ENCODE data around the gene ZSCAN16.
"Not testable (repeated sequence)": the region's sequence is repeated elsewhere in the genome, so short reads cannot be mapped to it uniquely, and the experiment has no call there.

ZSCAN16 gene

DNA sequence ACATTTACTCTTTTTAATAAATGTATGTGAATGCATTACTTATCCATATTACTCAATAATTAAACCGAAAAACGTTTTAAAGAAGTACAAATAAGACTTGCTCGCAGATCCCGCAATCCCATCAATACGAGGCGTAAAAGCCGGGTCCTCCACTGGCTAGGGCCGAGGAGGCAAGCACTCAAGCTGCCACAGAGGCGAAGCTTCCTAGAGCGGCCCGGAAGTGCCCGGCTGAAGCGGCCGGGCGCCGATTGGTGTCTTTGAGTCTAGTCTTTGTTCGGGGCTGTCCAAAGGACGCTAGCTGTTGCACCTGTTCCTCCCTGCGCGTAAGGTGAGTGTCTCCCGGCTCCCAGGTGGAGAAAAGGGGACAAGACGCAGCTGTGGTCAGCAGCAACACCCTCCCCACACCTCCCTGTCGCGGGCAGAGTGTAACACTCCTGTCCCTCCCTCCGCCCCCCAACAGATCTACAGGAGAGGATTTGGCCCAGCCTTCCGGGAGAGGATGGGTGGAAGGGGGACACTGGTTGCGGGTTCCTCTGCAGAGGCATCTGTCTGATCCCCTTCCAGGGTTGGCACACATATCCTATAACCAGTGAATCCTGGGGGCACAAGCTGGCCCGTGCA is at the start of gene ZSCAN16:
TSS of gene ZSCAN16 (plus strand) at position 260 of the 621 bp plus-strand sequence. CDS start 835 bp downstream, outside the sequence.
- Histone ChIP-seq H3K27ac (peak within 1 kb of the TSS; percentile 27; the same call in 1 of the 2 replicates), H3K4me2 (peak within 1 kb of the TSS; percentile 46), H3K9ac (peak within 1 kb of the TSS; percentile 32; the same call in 1 of the 2 replicates), H2AFZ (ENCODE audit: low read depth) (peak within 1 kb of the TSS; percentile 58), H3K79me2 (ENCODE audit: insufficient read depth, low read depth) (no peaks in the 10 kb centered on the region), H4K20me1 (ENCODE audit: insufficient read depth) (no peaks in the 10 kb centered on the region), H3K27me3 (ENCODE audit: insufficient read depth, low read depth) (no peaks in the 10 kb centered on the region), H3K4me1 (ENCODE audit: low read depth, poor library complexity, severe bottlenecking) (peaks cover 12% of the 10 kb centered on the region), H3K4me3 (IDR thresholded peaks at IDR 0.05; ENCODE audit: insufficient read depth, low read depth, low read length) (no peak within 1 kb of the TSS), H3K36me3 (ENCODE audit: insufficient read depth) (peaks cover 4% of the 10 kb centered on the region; the same call in 1 of the 2 replicates)
- TF ChIP-seq, protein P1, sequence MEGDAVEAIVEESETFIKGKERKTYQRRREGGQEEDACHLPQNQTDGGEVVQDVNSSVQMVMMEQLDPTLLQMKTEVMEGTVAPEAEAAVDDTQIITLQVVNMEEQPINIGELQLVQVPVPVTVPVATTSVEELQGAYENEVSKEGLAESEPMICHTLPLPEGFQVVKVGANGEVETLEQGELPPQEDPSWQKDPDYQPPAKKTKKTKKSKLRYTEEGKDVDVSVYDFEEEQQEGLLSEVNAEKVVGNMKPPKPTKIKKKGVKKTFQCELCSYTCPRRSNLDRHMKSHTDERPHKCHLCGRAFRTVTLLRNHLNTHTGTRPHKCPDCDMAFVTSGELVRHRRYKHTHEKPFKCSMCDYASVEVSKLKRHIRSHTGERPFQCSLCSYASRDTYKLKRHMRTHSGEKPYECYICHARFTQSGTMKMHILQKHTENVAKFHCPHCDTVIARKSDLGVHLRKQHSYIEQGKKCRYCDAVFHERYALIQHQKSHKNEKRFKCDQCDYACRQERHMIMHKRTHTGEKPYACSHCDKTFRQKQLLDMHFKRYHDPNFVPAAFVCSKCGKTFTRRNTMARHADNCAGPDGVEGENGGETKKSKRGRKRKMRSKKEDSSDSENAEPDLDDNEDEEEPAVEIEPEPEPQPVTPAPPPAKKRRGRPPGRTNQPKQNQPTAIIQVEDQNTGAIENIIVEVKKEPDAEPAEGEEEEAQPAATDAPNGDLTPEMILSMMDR (conservative IDR thresholded peaks at IDR 0.05; ENCODE audit: low read depth, low read length), result no peak

DNA sequence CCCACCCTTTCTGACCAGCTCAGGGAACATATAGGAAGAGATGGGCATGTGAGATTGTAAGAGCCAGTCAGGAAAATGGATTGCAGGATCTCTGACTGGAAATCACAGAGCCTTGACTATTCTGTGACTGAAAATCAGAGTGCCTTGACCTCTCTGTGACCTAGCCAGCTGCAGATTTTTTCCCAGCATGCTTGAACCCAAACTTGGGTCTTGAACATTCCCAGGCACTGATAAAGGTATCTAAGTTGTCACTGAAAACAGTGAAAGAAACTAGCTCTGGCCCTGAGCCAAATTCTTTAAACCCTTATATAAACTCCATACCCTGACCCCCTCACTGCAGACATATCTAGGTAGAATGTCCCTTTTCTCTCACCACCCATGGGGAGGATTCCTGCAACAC is 46.4 kb upstream of the ZSCAN16 start:
- H3K4me2 ChIP-seq, result no peak overlapping the region
- no peaks in the 10 kb centered on the region for H4K20me1 ChIP-seq (ENCODE audit: insufficient read depth)

DNA sequence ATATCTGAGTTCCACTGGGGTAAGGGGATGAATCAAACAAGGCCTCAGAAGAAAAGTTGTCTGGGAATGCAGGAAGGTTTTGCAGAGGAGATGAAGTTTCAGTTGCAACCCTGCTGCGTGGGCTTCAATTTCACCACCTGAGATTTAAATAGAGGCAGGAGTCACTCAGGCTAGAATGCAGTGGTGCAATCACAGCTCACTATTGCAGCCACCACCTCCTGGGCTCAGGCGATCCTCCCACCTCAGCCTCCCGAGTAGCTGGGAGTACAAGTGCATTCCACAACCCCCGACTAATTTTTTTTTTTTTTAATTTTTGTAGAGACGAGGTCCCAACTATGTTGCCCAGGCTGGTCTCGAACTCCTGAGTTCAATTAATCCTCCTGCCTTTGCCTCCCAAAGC is 45.6 kb upstream of the ZSCAN16 start:
- H3K4me2 ChIP-seq, result no peak overlapping the region
- peaks cover 12% of the 10 kb centered on the region for H3K4me1 ChIP-seq (ENCODE audit: low read depth, poor library complexity, severe bottlenecking)
- H3K27me3 ChIP-seq (ENCODE audit: insufficient read depth, low read depth), result no peaks in the 10 kb centered on the region
- TF ChIP-seq, protein P1 (conservative IDR thresholded peaks at IDR 0.05; ENCODE audit: low read depth, low read length), result no peak
- no peaks in the 10 kb centered on the region for H3K36me3 ChIP-seq (ENCODE audit: insufficient read depth)
- H3K9ac ChIP-seq, result no peak overlapping the region
- H3K79me2 ChIP-seq (ENCODE audit: insufficient read depth, low read depth), result no peaks in the 10 kb centered on the region
- H4K20me1 ChIP-seq (ENCODE audit: insufficient read depth), result no peaks in the 10 kb centered on the region
- no peak overlapping the region for H3K27ac ChIP-seq
- H2AFZ ChIP-seq (ENCODE audit: low read depth), result no peak overlapping the region
- H3K4me3 ChIP-seq (IDR thresholded peaks at IDR 0.05; ENCODE audit: insufficient read depth, low read depth, low read length), result no peak overlapping the region

More for the DNA sequence above, 46.4 kb upstream of the ZSCAN16 start:
- H3K36me3 ChIP-seq (ENCODE audit: insufficient read depth), result no peaks in the 10 kb centered on the region
- no peaks in the 10 kb centered on the region for H3K79me2 ChIP-seq (ENCODE audit: insufficient read depth, low read depth)
- no peak overlapping the region for H2AFZ ChIP-seq (ENCODE audit: low read depth)
- no peaks in the 10 kb centered on the region for H3K27me3 ChIP-seq (ENCODE audit: insufficient read depth, low read depth)
- no peak overlapping the region for H3K27ac ChIP-seq
- peaks cover 12% of the 10 kb centered on the region for H3K4me1 ChIP-seq (ENCODE audit: low read depth, poor library complexity, severe bottlenecking)
- TF ChIP-seq, protein P1 (conservative IDR thresholded peaks at IDR 0.05; ENCODE audit: low read depth, low read length), result no peak
- H3K9ac ChIP-seq, result no peak overlapping the region
- no peak overlapping the region for H3K4me3 ChIP-seq (IDR thresholded peaks at IDR 0.05; ENCODE audit: insufficient read depth, low read depth, low read length)

DNA sequence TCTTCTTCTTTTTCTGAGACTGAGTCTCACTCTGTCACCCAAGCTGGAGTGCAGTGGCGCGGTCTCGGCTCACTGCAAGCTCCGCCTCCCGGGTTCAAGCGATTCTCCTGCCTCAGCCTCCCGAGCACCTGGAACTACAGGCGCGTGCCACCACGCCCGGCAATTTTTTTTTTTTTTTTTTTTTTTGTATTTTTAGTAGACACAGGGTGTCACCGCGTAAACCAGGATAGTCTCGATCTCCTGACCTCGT is 44.1 kb upstream of the ZSCAN16 start, which contains the start of gene ZNF165:
TSS of gene ZNF165 (plus strand) at position 188 of the 250 bp plus-strand sequence. CDS start 4,913 bp downstream, outside the sequence.
- H4K20me1 ChIP-seq (ENCODE audit: insufficient read depth); H3K4me3 ChIP-seq (IDR thresholded peaks at IDR 0.05; ENCODE audit: insufficient read depth, low read depth, low read length); H3K36me3 ChIP-seq (ENCODE audit: insufficient read depth); H3K79me2 ChIP-seq (ENCODE audit: insufficient read depth, low read depth); H3K27me3 ChIP-seq (ENCODE audit: insufficient read depth, low read depth): not testable (repeated sequence)
- Histone ChIP-seq H3K4me2 (peak within 1 kb of the TSS; percentile 85), H3K27ac (peak within 1 kb of the TSS; percentile 72), H3K4me1 (ENCODE audit: low read depth, poor library complexity, severe bottlenecking) (peaks cover 12% of the 10 kb centered on the region), H2AFZ (ENCODE audit: low read depth) (peak within 1 kb of the TSS; percentile 86), H3K9ac (peak within 1 kb of the TSS; percentile 72)

All from KMS-11 (cell line).